HEK293 (cell line): ENCODE data around the gene ITPKB.

ENCODE experiments used
- GLIS2 ChIP-seq: fragments of 450-650 bp; formaldehyde crosslinking; IDR thresholded peaks from 2 replicates; pipeline ENCODE4 v1.5.1; 2016; ENCODE audit warnings: missing biosample characterization, missing genetic modification characterization
- HOXC10 ChIP-seq: sonication (generic); formaldehyde crosslinking; IDR thresholded peaks from 2 replicates; pipeline ENCODE4 v1.8.1; 2023; ENCODE audit warnings: mild to moderate bottlenecking, missing genetic modification reagents
- KLF10 ChIP-seq: fragments of 450-650 bp; IDR thresholded peaks from 2 replicates; pipeline ENCODE4 v1.5.1; 2018; ENCODE audit warnings: missing biosample characterization, mild to moderate bottlenecking, missing genetic modification characterization
- KLF17 ChIP-seq: fragments of 450-650 bp; formaldehyde crosslinking; IDR thresholded peaks from 2 replicates; pipeline ENCODE4 v1.5.1; 2016; ENCODE audit warnings: missing biosample characterization, missing genetic modification characterization
- OVOL3 ChIP-seq: fragments of 450-650 bp; formaldehyde crosslinking; IDR thresholded peaks from 2 replicates; pipeline ENCODE4 v1.5.1; 2016; ENCODE audit warnings: missing biosample characterization, missing genetic modification characterization
- PBX3 ChIP-seq: sonication (generic); formaldehyde crosslinking; IDR thresholded peaks from 2 replicates; pipeline ENCODE4 v1.8.1; 2022; ENCODE audit warnings: mild to moderate bottlenecking, moderate library complexity, missing genetic modification reagents
- PRDM10 ChIP-seq: fragments of 450-650 bp; formaldehyde crosslinking; IDR thresholded peaks from 2 replicates; pipeline ENCODE4 v1.5.1; 2016; ENCODE audit warnings: missing biosample characterization, missing genetic modification characterization
- SALL2 ChIP-seq: fragments of 450-650 bp; formaldehyde crosslinking; IDR thresholded peaks from 2 replicates; pipeline ENCODE4 v1.5.0; 2017; ENCODE audit warnings: missing biosample characterization, mild to moderate bottlenecking, missing genetic modification characterization, borderline replicate concordance
- SP3 ChIP-seq: fragments of 450-650 bp; formaldehyde crosslinking; IDR thresholded peaks from 2 replicates; pipeline ENCODE4 v1.5.1; 2016; ENCODE audit warnings: missing biosample characterization, missing genetic modification characterization
- TCF7L2 ChIP-seq: IDR thresholded peaks from 2 replicates; pipeline ENCODE4 v1.6.1; 2011; ENCODE audit warnings: low read depth, mild to moderate bottlenecking, inconsistent platforms, low read length, moderate library complexity, borderline replicate concordance
- TRIM28 ChIP-seq: IDR thresholded peaks from 2 replicates; pipeline ENCODE4 v1.6.1; 2011; ENCODE audit warnings: low read length, control low read depth, borderline replicate concordance
- ZBTB1 ChIP-seq: fragments of 450-650 bp; formaldehyde crosslinking; IDR thresholded peaks from 2 replicates; pipeline ENCODE4 v1.5.1; 2016; ENCODE audit warnings: missing biosample characterization, missing genetic modification characterization
- ZBTB21 ChIP-seq: fragments of 450-650 bp; formaldehyde crosslinking; IDR thresholded peaks from 2 replicates; pipeline ENCODE4 v1.5.1; 2017; ENCODE audit warnings: missing biosample characterization, missing genetic modification characterization
- ZEB2 ChIP-seq: fragments of 450-650 bp; formaldehyde crosslinking; IDR thresholded peaks from 2 replicates; pipeline ENCODE4 v1.5.1; 2016; ENCODE audit warnings: missing biosample characterization, missing genetic modification characterization
- ZNF174 ChIP-seq: fragments of 450-650 bp; formaldehyde crosslinking; IDR thresholded peaks from 2 replicates; pipeline ENCODE4 v1.5.0; 2017; ENCODE audit warnings: missing biosample characterization, mild to moderate bottlenecking, missing genetic modification characterization
- ZNF23 ChIP-seq: fragments of 450-650 bp; formaldehyde crosslinking; IDR thresholded peaks from 2 replicates; pipeline ENCODE4 v1.5.1; 2016; ENCODE audit warnings: missing biosample characterization, missing genetic modification characterization, borderline replicate concordance
- ZNF266 ChIP-seq: fragments of 450-650 bp; formaldehyde crosslinking; IDR thresholded peaks from 2 replicates; pipeline ENCODE4 v1.5.1; 2016; ENCODE audit warnings: missing biosample characterization, missing genetic modification characterization, low read depth
- ZNF335 ChIP-seq: fragments of 450-650 bp; formaldehyde crosslinking; conservative IDR thresholded peaks from 2 replicates; pipeline ENCODE4 v1.5.1; 2016; ENCODE audit warnings: missing biosample characterization, missing genetic modification characterization
- ZNF362 ChIP-seq: fragments of 450-650 bp; formaldehyde crosslinking; IDR thresholded peaks from 2 replicates; pipeline ENCODE4 v1.5.1; 2016; ENCODE audit warnings: missing biosample characterization, missing genetic modification characterization
- ZNF501 ChIP-seq: fragments of 450-650 bp; formaldehyde crosslinking; IDR thresholded peaks from 2 replicates; pipeline ENCODE4 v1.5.1; 2016; ENCODE audit warnings: missing biosample characterization, missing genetic modification characterization
- ZNF518A ChIP-seq: fragments of 450-650 bp; formaldehyde crosslinking; conservative IDR thresholded peaks from 2 replicates; pipeline ENCODE4 v1.5.1; 2016; ENCODE audit warnings: low read depth, missing biosample characterization, missing genetic modification characterization
- ZNF555 ChIP-seq: fragments of 450-650 bp; formaldehyde crosslinking; conservative IDR thresholded peaks from 2 replicates; pipeline ENCODE4 v1.5.1; 2017; ENCODE audit warnings: missing biosample characterization, mild to moderate bottlenecking, missing genetic modification characterization, inconsistent platforms
- ZNF585B ChIP-seq: fragments of 450-650 bp; formaldehyde crosslinking; IDR thresholded peaks from 2 replicates; pipeline ENCODE4 v1.5.1; 2016; ENCODE audit warnings: missing biosample characterization, missing genetic modification characterization
- ZNF610 ChIP-seq: fragments of 450-650 bp; formaldehyde crosslinking; IDR thresholded peaks from 2 replicates; pipeline ENCODE4 v1.5.1; 2016; ENCODE audit warnings: missing biosample characterization, missing genetic modification characterization, borderline replicate concordance
- ZNF654 ChIP-seq: fragments of 450-650 bp; formaldehyde crosslinking; IDR thresholded peaks from 2 replicates; pipeline ENCODE4 v1.5.1; 2016; ENCODE audit warnings: low read depth, missing biosample characterization, missing genetic modification characterization
- ZNF670 ChIP-seq: fragments of 450-650 bp; formaldehyde crosslinking; IDR thresholded peaks from 2 replicates; pipeline ENCODE4 v1.5.1; 2016; ENCODE audit warnings: missing biosample characterization, missing genetic modification characterization, low read depth

ITPKB gene

GRCh38 chr1:226662642-226663326 is 76.3 kb downstream of the ITPKB start (continued):
- TF ChIP-seq ZNF670 (tag by site-specific recombination) (no peak), SALL2 (tag by site-specific recombination) (no peak), ZNF266 (tag by site-specific recombination) (no peak), ZNF610 (tag by site-specific recombination) (no peak), ZNF518A (tag by site-specific recombination) (0 out of 2 replicates have a peak, but pooled peaks have one; percentile 17), ZBTB1 (tag by site-specific recombination) (0 out of 2 replicates have a peak, but pooled peaks have one; percentile 29), ZBTB21 (tag by site-specific recombination) (peak; percentile 79), GLIS2 (no peak), ZNF362 (tag by site-specific recombination) (no peak), PRDM10 (tag by site-specific recombination) (peak; percentile 98), KLF17 (tag by site-specific recombination) (peak; percentile 83), TRIM28 (0 out of 2 replicates have a peak, but pooled peaks have one; percentile 57), ZNF174 (tag by site-specific recombination) (no peak), TCF7L2 (no peak), ZEB2 (tag by site-specific recombination) (peak; percentile 83), ZNF23 (tag by site-specific recombination) (no peak), ZNF335 (tag by site-specific recombination) (peak; percentile 53), HOXC10 (CRISPR knock-in tag) (no peak), SP3 (tag by site-specific recombination) (no peak), ZNF654 (no peak), PBX3 (no peak), ZNF501 (tag by site-specific recombination) (no peak), ZNF585B (tag by site-specific recombination) (no peak), OVOL3 (tag by site-specific recombination) (no peak), ZNF555 (tag by site-specific recombination) (no peak), KLF10 (tag by site-specific recombination) (no peak)
